ENCODE results near the gene BEX1.
A peak's percentile ranks its signal among the peaks of the same experiment; 100 is the strongest.
"Not testable (repeated sequence)": the region's sequence is repeated elsewhere in the genome, so short reads cannot be mapped to it uniquely, and the experiment has no call there.

Gene BEX1

DNA sequence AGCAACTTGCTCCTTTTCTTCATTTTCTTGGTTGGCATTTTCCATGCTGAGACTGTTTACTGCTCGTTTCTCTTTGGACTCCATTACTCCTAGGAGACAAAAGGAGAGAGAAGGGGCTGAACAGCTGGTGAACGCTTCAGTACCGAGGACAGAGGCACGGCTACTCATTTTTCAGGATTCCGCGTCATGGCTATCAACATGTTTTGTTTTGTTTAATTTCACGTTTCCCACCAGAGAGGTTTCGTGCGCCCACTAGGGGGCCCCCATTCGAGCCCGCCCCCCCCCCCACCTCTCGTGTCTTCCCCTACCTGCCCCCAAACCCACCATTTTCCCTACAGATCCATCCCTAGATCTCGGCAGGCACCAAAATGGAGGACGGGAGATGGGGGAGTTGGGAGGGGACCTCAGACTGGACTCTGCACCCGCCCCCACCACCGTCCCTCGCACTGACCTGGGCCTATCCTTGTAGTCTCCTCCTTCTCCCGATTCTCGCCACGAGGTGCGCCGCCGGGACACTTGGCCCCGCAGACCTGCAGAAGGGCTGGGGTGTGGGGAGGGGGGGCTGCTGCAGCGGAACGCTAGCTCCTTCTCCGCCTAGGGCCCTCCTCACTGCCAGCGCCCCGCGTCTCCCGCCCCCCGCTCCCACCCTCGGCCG is 653 bp downstream of the BEX1 start:
- H3K4me3 Mint-ChIP-seq, result peak overlapping the region; percentile 45
- H3K27me3 Mint-ChIP-seq, result peaks cover 23% of the 10 kb centered on the region
- no peaks in the 10 kb centered on the region for H3K9me3 Mint-ChIP-seq
- peaks cover 10% of the 10 kb centered on the region for H3K4me1 Mint-ChIP-seq (ENCODE audit: low read depth)
- no peak overlapping the region for H3K27ac Mint-ChIP-seq
- intact Hi-C loops (cut with micrococcal nuclease), result no loop called here
- H3K36me3 Mint-ChIP-seq (ENCODE audit: low read depth), result no peaks in the 10 kb centered on the region

DNA sequence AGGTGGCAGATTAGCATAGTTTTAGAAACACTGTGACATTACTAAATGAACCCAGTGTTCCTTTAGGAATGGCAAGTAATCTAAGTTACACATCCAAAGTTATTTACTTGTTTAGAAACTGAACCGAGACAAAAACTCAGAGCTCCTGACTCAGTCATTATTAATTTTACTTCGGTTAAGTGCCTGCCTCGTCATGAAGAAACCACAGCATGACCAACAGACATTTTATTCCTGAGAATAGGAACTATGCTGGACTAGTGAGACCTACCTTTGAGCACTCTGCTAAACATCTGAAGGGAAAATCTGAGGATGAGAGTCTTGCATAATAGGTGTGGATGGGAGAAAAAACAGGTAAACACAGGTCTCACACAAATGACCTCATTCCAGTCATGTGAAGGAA is 2.5 kb downstream of the BEX1 start:
- H3K27me3 Mint-ChIP-seq, result peaks cover 23% of the 10 kb centered on the region
- peaks cover 10% of the 10 kb centered on the region for H3K4me1 Mint-ChIP-seq (ENCODE audit: low read depth)
- H3K27ac Mint-ChIP-seq, result no peak overlapping the region
- H3K4me3 Mint-ChIP-seq, result no peak overlapping the region
- no peaks in the 10 kb centered on the region for H3K9me3 Mint-ChIP-seq
- H3K36me3 Mint-ChIP-seq (ENCODE audit: low read depth), result no peaks in the 10 kb centered on the region
- intact Hi-C loops (cut with micrococcal nuclease), result no loop called here

DNA sequence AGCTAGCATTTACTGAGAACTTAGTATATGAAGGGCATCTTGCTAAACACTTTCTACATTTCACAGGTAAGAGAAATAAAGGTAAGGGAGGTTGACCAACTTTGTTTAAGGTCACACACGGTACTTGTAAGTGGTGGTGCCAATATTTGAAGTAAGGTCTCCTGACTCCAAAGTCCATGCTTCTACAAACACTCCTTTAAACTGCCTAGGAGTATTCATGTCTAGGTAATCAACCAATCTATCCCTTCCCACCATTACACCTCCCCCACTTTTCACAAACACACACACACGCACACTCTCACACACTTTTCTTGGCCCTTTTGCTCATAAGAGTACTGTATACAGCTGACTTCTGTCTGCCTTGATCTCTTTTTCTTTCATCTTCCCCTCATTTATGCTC is 7.1 kb downstream of the BEX1 start:
- H3K36me3 Mint-ChIP-seq (ENCODE audit: low read depth), result no peaks in the 10 kb centered on the region
- H3K9me3 Mint-ChIP-seq, result no peaks in the 10 kb centered on the region
- H3K27ac Mint-ChIP-seq, result no peak overlapping the region
- H3K27me3 Mint-ChIP-seq, result no peaks in the 10 kb centered on the region
- intact Hi-C loops (cut with micrococcal nuclease), result no loop called here
- H3K4me3 Mint-ChIP-seq, result no peak overlapping the region
- no peaks in the 10 kb centered on the region for H3K4me1 Mint-ChIP-seq (ENCODE audit: low read depth)

DNA sequence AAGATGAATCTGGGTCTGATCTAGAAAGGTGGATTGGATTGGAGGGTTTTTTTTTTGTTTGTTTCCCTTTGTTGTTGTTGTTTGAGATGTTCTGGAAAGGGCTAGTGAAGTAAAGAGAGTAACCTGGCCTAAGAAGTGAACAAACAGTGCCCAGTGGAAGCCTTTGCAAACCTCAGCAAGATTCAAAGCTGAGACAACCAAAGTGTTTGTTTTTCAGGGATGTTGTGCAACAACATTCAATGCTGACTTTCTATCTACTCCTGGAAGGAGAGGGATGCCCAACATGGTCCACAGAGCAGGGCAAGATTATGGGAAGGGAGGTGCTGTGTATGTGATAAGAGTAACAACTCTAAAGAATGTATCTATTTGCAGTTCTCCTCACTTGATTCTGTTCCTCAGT is 11.3 kb downstream of the BEX1 start:
- Mint-ChIP-seq H3K27ac (no peak overlapping the region), H3K9me3 (no peaks in the 10 kb centered on the region), H3K4me1 (ENCODE audit: low read depth) (no peaks in the 10 kb centered on the region), H3K27me3 (peaks cover 1% of the 10 kb centered on the region), H3K36me3 (ENCODE audit: low read depth) (no peaks in the 10 kb centered on the region), H3K4me3 (no peak overlapping the region)
- intact Hi-C loops (cut with micrococcal nuclease), result no loop called here

DNA sequence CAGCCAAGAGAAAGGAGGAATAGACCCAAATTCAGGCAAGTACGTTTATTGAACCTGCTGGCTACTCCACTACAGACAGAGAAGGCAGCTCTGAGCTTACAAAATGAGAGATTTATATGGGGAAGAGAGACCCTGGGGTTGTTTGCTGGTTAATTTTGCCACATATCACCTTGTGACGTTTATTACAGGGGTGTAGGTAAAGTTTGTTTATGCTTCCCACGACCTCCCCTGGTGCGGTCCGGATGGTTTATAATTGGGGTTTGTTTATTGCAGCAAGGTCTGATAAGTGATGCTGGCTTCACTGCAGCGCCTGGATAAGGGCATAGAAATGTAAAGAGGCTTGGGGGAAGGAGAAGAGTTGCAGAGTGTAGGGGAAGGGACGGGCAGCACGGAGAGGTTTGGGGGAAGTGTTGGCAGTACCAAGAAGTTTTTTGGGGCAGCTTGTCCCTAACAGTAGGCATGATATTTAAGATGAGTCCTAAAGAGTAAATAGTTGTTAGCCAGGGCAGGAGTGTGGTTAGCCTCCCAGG is 12.6 kb downstream of the BEX1 start:
- intact Hi-C loops (cut with micrococcal nuclease), result no loop called here
- no peaks in the 10 kb centered on the region for H3K4me1 Mint-ChIP-seq (ENCODE audit: low read depth)
- no peaks in the 10 kb centered on the region for H3K9me3 Mint-ChIP-seq

DNA sequence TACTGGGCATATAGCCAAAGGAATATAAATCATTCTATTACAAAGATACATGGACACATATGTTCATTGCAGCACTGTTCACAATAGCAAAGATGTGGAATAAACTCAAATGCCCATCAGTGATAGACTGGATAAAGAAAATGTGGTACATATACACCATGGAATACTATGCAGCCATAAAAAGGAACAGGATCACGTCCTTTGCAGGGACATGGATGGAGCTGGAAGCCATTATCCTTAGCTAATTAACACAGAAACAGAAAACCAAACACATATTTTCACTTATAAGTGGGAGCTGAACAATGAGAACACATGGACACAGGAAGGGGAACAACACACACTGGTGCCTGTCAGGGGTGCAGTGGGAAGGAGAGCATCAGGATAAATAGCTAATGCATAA is 30.6 kb downstream of the BEX1 start:
- H3K27ac Mint-ChIP-seq; H3K4me1 Mint-ChIP-seq (ENCODE audit: low read depth); H3K27me3 Mint-ChIP-seq; H3K36me3 Mint-ChIP-seq (ENCODE audit: low read depth); H3K9me3 Mint-ChIP-seq; intact Hi-C loops (cut with micrococcal nuclease); H3K4me3 Mint-ChIP-seq: not testable (repeated sequence)

More for the DNA sequence above, 12.6 kb downstream of the BEX1 start:
- Mint-ChIP-seq H3K4me3 (no peak overlapping the region), H3K27ac (no peak overlapping the region), H3K27me3 (peaks cover 1% of the 10 kb centered on the region), H3K36me3 (ENCODE audit: low read depth) (no peaks in the 10 kb centered on the region)

DNA sequence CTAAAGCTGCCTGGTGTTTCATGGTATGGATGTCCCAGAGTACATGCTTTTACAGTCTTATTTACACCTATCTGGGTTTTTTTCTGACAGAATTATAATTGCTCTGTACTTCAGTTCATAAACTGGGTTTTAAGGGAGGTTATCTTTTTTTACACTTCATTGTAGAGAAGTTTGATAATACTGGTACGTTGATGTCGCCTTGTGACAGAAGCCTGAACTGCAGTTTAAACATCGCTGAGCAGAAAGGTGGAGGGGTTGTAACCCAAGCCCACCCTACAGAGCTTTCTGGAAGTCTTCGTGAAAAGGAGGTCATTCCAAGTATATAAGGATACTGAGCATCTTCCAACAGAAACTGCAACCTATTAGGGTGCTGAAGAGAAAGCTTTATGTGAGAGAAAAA is 46.4 kb downstream of the BEX1 start:
- Mint-ChIP-seq H3K4me3 (no peak overlapping the region), H3K4me1 (ENCODE audit: low read depth) (no peaks in the 10 kb centered on the region), H3K27me3 (peaks cover 2% of the 10 kb centered on the region), H3K27ac (no peak overlapping the region), H3K9me3 (no peaks in the 10 kb centered on the region), H3K36me3 (ENCODE audit: low read depth) (no peaks in the 10 kb centered on the region)
- intact Hi-C loops (cut with micrococcal nuclease), result no loop called here

DNA sequence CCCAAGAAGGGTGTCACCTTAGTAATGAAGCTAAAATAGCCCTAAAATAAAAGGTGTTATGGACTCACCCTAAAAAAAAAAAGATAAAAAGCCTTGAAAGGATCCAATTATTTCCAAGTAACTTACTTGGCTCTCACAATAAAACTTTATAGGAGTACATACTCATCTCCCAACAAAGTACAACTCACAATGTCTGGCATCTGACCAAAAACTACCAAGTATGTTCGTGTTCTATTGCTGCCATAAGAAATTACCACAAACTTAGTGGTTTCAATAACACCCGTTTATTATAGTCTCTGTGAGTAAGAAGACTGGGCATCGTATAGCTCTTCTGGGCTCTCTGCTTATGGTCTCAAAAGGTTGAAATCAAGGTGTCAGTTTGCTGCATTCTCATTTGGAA is 51.0 kb downstream of the BEX1 start:
- Mint-ChIP-seq H3K36me3 (ENCODE audit: low read depth) (no peaks in the 10 kb centered on the region), H3K27ac (no peak overlapping the region), H3K4me1 (ENCODE audit: low read depth) (no peaks in the 10 kb centered on the region), H3K27me3 (peaks cover 2% of the 10 kb centered on the region), H3K9me3 (no peaks in the 10 kb centered on the region), H3K4me3 (no peak overlapping the region)
- intact Hi-C loops (cut with micrococcal nuclease), result no loop called here

All from dendritic cell treated with granulocyte-macrophage colony-stimulating factor and Interleukin-4, amounts not matched to agents 40 ng/mL and 50 ng/mL, for 4 days (primary cell).